GM12878 (cell line): ENCODE measurements around the gene UBA5. TPM values are rescaled to one million over a fixed set of nuclear protein-coding genes. Genes with fewer than 3 reads are reported as not detected.

Source experiments
- ATAC-seq: fragments of 200-7000 bp; cut with Tn5 transposase; 3 replicates; pipeline ENCODE4 v1.9.1; 2020; ENCODE audit warnings: mild to moderate bottlenecking, moderate library complexity
- BruUV-seq: library from RNA; stranded (reverse); fragments of 400-500 nt; replicated peaks from 2 replicates; lab custom pipeline; 2021; lab: Mats Ljungman, UMichigan
- CTCF ChIA-PET: fragments of 300-600 bp; sonication (Branson Sonifier 250); formaldehyde crosslinking; extraction: SDS; loops from one replicate; lab custom pipeline; 2021; ENCODE audit warnings: inconsistent platforms; lab: Yijun Ruan, JAX
- POLR2A ChIA-PET: fragments of 350-600 bp; formaldehyde crosslinking; extraction: SDS; loops from one replicate; lab custom pipeline; 2021; ENCODE audit warnings: inconsistent platforms; lab: Charles Lee
- RAD21 ChIA-PET: fragments of 300-600 bp; sonication (Branson Sonifier 250); formaldehyde crosslinking; loops from one replicate; lab custom pipeline; 2023; ENCODE audit warnings: antibody characterized with exemption; ENCODE audit not compliant: unreplicated experiment; lab: Charles Lee
- SMC1A ChIA-PET: fragments of 300-600 bp; sonication (Branson Sonifier 250); formaldehyde crosslinking; loops from one replicate; lab custom pipeline; 2023; ENCODE audit not compliant: unreplicated experiment, uncharacterized antibody; lab: Charles Lee
- DNase-seq: peaks from one replicate; pipeline ENCODE4 v3.0.0-alpha.2; 2011; ENCODE audit warnings: low read depth, low spot score
- FAIRE-seq: peaks from 3 replicates; lab custom pipeline; 2011; peaks lifted over from hg19 to GRCh38; lab: Jason Lieb, UNC
- H2AFZ ChIP-seq: 2 replicates; pipeline ENCODE4 v1.6.0; 2011; ENCODE audit warnings: low read depth, low read length, control low read depth; ENCODE audit not compliant: control insufficient read depth
- H3K27ac ChIP-seq: 2 replicates; pipeline ENCODE4 v1.5.1; 2011; ENCODE audit warnings: control low read depth; ENCODE audit not compliant: control insufficient read depth, insufficient read depth
- H3K27me3 ChIP-seq, 2 experiments: replicated peaks in 1 of 2; 2 replicates each; pipeline versions ENCODE4 v1.6.0 to v1.6.1; 2011; ENCODE audit warnings: low read length in 1 of 2; ENCODE audit not compliant: control insufficient read depth in 2 of 2, insufficient read depth in 2 of 2
- H3K36me3 ChIP-seq, 2 experiments: 2 replicates each; pipeline ENCODE4 v1.5.1; 2011; ENCODE audit warnings: low read length in 1 of 2; ENCODE audit not compliant: control insufficient read depth in 2 of 2, insufficient read depth in 2 of 2
- H3K4me1 ChIP-seq: 2 replicates; pipeline ENCODE4 v1.6.1; 2011; ENCODE audit warnings: mild to moderate bottlenecking, low read length, moderate library complexity, mixed read lengths; ENCODE audit not compliant: control insufficient read depth, insufficient read depth
- H3K4me2 ChIP-seq: 2 replicates; pipeline ENCODE4 v1.6.0; 2011; ENCODE audit warnings: control low read depth; ENCODE audit not compliant: control insufficient read depth, insufficient read depth
- H3K4me3 ChIP-seq: fragments of 200-600 bp; sonication (generic); 2 replicates; pipeline ENCODE4 v1.5.1; 2016
- H3K79me2 ChIP-seq: 2 replicates; pipeline ENCODE4 v1.6.0; 2011; ENCODE audit warnings: low read length; ENCODE audit not compliant: control insufficient read depth, insufficient read depth
- H3K9ac ChIP-seq: 2 replicates; pipeline ENCODE4 v1.8.0; 2011; ENCODE audit warnings: low read length, control low read depth, mixed read lengths; ENCODE audit not compliant: control insufficient read depth, insufficient read depth
- H3K9me3 ChIP-seq: replicated peaks from 3 replicates; pipeline ENCODE4 v1.5.1; 2011; ENCODE audit warnings: mild to moderate bottlenecking, low read length; ENCODE audit not compliant: control insufficient read depth, insufficient read depth
- H4K20me1 ChIP-seq: 2 replicates; pipeline ENCODE4 v1.6.0; 2011; ENCODE audit not compliant: control insufficient read depth, insufficient read depth
- HSF1 ChIP-seq: fragments of 150-350 bp; IDR thresholded peaks from 2 replicates; pipeline ENCODE4 v1.6.1; 2014; ENCODE audit warnings: mild to moderate bottlenecking, low read depth, low read length
- PAX8 ChIP-seq: fragments of 450-650 bp; IDR thresholded peaks from 2 replicates; pipeline ENCODE4 v1.6.1; 2017; ENCODE audit warnings: mild to moderate bottlenecking, moderate library complexity
- POLR2AphosphoS2 ChIP-seq: IDR thresholded peaks from 2 replicates; pipeline ENCODE4 v1.6.1; 2011; ENCODE audit warnings: low read depth, mild to moderate bottlenecking, low read length, improper control_type of control experiment, moderate library complexity
- SMC3 ChIP-seq: IDR thresholded peaks from 2 replicates; pipeline ENCODE4 v1.6.1; 2011; ENCODE audit warnings: low read length, improper control_type of control experiment, borderline replicate concordance
- ZNF24 ChIP-seq: fragments of 450-650 bp; IDR thresholded peaks from 2 replicates; pipeline ENCODE4 v1.6.1; 2017; ENCODE audit warnings: antibody characterized with exemption, mild to moderate bottlenecking
- WGBS: methylation state at CpG from one replicate; pipeline ENCODE4 v1.1.6; 2016; ENCODE audit warnings: low lambda C conversion rate; ENCODE audit not compliant: insufficient replicate concordance, insufficient coverage; ENCODE audit errors: missing lambda C conversion rate; 5-methylcytosine and 5-hydroxymethylcytosine counted together
- in situ Hi-C: fragments of 300-500 bp; cut with MboI; formaldehyde crosslinking; loops from 9 replicates; pipeline ENCODE4 v1.14.3; 2018; ENCODE audit warnings: mixed read lengths
- intact Hi-C: fragments of 100-400 bp; cut with micrococcal nuclease; formaldehyde crosslinking; loops from one replicate; pipeline ENCODE4 v1.14.2; 2022; ENCODE audit not compliant: unreplicated experiment
- polyA plus RNA-seq, 11 experiments: library from polyadenylated mRNA; depleted of rRNA in 4 of 11; unstranded in 6 of 11; stranded (reverse) in 5 of 11; fragments of >200 nt; fragmentation: Nextera tagmentation in 4 of 11; fragmentation: Illumina TruSeq in 1 of 11; extraction: Ambion mirVana in 4 of 11; extraction: Trizol in 1 of 11; gene quantifications; 1 replicate in 1 of 11; 2 replicates in 10 of 11; pipeline versions ENCODE4 v1.2.1 to v1.2.3, GENCODE V29; 2011 to 2016; ENCODE audit warnings: inconsistent platforms in 2 of 11, missing spikeins in 2 of 11, low read depth in 1 of 11
- total RNA-seq, 4 experiments: library from RNA; depleted of rRNA in 3 of 4; stranded (reverse); fragments of >200 nt in 3 of 4; fragmentation: Illumina TruSeq in 1 of 4; extraction: Trizol in 1 of 4; gene quantifications; 2 replicates each; pipeline versions ENCODE4 v1.2.1 to v1.2.3, GENCODE V29; 2013 to 2021
- TF ChIP-seq, protein P1 (sequence below): fragments of 450-650 bp; IDR thresholded peaks from 2 replicates; pipeline ENCODE4 v1.6.1; 2017; ENCODE audit warnings: borderline replicate concordance
- TF ChIP-seq, protein P2 (sequence below): fragments of 450-650 bp; IDR thresholded peaks from 2 replicates; pipeline ENCODE4 v1.6.1; 2017; ENCODE audit warnings: mild to moderate bottlenecking, moderate library complexity
- TF ChIP-seq, protein P3 (sequence below): IDR thresholded peaks from 2 replicates; pipeline ENCODE4 v1.6.1; 2011; ENCODE audit warnings: low read depth, mild to moderate bottlenecking, low read length, moderate library complexity, borderline replicate concordance; ENCODE audit errors: extremely low read depth
- TF ChIP-seq, protein P4 (sequence below): fragments of 450-650 bp; formaldehyde crosslinking; IDR thresholded peaks from 2 replicates; pipeline ENCODE4 v1.5.0; 2022; ENCODE audit warnings: mild to moderate bottlenecking, missing genetic modification characterization

The UBA5 gene
- total and polyA plus RNA-seq, 10 of the 15 experiments (the other 5 are each of a cell fraction or from before 2014, with no cell fraction given): 10.2 to 62.1 (median 43.8) TPM

DNA sequence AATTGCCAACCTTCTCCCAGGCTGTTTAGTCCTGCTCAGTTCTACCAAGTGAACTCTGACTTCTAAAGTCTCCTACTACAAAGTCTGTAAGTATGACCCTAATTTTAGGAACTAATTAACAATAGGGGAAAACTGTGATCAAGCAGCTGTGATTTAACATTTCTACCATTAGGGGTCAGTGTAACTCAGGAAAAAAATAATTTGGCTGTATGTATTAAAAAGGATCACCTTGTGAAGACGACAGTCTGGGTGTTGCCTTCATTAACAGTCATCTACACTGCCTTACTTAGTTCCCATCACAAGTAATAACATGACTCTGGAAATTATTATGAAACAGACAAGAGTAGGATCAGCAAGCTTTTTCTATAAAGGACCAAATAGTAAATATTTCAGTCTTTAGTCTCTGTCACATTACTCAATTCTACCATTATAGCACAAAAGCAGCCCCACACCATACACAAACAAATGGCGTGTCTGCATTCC, 66.3 kb downstream of the UBA5 start:
- H4K20me1 ChIP-seq: no peaks in the 10 kb centered on the region
- no peak for ATAC-seq
- TF ChIP-seq PAX8: no peak
- TF ChIP-seq, protein P1, sequence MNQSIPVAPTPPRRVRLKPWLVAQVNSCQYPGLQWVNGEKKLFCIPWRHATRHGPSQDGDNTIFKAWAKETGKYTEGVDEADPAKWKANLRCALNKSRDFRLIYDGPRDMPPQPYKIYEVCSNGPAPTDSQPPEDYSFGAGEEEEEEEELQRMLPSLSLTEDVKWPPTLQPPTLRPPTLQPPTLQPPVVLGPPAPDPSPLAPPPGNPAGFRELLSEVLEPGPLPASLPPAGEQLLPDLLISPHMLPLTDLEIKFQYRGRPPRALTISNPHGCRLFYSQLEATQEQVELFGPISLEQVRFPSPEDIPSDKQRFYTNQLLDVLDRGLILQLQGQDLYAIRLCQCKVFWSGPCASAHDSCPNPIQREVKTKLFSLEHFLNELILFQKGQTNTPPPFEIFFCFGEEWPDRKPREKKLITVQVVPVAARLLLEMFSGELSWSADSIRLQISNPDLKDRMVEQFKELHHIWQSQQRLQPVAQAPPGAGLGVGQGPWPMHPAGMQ: no peak
- TF ChIP-seq, protein P2, sequence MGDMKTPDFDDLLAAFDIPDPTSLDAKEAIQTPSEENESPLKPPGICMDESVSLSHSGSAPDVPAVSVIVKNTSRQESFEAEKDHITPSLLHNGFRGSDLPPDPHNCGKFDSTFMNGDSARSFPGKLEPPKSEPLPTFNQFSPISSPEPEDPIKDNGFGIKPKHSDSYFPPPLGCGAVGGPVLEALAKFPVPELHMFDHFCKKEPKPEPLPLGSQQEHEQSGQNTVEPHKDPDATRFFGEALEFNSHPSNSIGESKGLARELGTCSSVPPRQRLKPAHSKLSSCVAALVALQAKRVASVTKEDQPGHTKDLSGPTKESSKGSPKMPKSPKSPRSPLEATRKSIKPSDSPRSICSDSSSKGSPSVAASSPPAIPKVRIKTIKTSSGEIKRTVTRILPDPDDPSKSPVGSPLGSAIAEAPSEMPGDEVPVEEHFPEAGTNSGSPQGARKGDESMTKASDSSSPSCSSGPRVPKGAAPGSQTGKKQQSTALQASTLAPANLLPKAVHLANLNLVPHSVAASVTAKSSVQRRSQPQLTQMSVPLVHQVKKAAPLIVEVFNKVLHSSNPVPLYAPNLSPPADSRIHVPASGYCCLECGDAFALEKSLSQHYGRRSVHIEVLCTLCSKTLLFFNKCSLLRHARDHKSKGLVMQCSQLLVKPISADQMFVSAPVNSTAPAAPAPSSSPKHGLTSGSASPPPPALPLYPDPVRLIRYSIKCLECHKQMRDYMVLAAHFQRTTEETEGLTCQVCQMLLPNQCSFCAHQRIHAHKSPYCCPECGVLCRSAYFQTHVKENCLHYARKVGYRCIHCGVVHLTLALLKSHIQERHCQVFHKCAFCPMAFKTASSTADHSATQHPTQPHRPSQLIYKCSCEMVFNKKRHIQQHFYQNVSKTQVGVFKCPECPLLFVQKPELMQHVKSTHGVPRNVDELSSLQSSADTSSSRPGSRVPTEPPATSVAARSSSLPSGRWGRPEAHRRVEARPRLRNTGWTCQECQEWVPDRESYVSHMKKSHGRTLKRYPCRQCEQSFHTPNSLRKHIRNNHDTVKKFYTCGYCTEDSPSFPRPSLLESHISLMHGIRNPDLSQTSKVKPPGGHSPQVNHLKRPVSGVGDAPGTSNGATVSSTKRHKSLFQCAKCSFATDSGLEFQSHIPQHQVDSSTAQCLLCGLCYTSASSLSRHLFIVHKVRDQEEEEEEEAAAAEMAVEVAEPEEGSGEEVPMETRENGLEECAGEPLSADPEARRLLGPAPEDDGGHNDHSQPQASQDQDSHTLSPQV: 0 out of 2 replicates have a peak, but pooled peaks have one; percentile 39
- TF ChIP-seq HSF1: no peak
- TF ChIP-seq, protein P3, sequence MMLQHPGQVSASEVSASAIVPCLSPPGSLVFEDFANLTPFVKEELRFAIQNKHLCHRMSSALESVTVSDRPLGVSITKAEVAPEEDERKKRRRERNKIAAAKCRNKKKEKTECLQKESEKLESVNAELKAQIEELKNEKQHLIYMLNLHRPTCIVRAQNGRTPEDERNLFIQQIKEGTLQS: no peak
- TF ChIP-seq POLR2AphosphoS2: no peak
- TF ChIP-seq ZNF24: no peak
- TF ChIP-seq, protein P4, sequence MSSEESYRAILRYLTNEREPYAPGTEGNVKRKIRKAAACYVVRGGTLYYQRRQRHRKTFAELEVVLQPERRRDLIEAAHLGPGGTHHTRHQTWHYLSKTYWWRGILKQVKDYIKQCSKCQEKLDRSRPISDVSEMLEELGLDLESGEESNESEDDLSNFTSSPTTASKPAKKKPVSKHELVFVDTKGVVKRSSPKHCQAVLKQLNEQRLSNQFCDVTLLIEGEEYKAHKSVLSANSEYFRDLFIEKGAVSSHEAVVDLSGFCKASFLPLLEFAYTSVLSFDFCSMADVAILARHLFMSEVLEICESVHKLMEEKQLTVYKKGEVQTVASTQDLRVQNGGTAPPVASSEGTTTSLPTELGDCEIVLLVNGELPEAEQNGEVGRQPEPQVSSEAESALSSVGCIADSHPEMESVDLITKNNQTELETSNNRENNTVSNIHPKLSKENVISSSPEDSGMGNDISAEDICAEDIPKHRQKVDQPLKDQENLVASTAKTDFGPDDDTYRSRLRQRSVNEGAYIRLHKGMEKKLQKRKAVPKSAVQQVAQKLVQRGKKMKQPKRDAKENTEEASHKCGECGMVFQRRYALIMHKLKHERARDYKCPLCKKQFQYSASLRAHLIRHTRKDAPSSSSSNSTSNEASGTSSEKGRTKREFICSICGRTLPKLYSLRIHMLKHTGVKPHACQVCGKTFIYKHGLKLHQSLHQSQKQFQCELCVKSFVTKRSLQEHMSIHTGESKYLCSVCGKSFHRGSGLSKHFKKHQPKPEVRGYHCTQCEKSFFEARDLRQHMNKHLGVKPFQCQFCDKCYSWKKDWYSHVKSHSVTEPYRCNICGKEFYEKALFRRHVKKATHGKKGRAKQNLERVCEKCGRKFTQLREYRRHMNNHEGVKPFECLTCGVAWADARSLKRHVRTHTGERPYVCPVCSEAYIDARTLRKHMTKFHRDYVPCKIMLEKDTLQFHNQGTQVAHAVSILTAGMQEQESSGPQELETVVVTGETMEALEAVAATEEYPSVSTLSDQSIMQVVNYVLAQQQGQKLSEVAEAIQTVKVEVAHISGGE (CRISPR knock-in tag): no peak
- TF ChIP-seq SMC3: peak; percentile 46; the same call in 1 of the 2 replicates

More for the DNA sequence above, 66.3 kb downstream of the UBA5 start:
- Histone ChIP-seq H3K79me2 (peaks cover 3% of the 10 kb centered on the region), H3K27ac (no peak overlapping the region), H3K9me3 (no peaks in the 10 kb centered on the region), H3K4me1 (no peaks in the 10 kb centered on the region), H3K9ac (no peak overlapping the region), H3K36me3 (no peaks in the 10 kb centered on the region), H2AFZ (no peak overlapping the region), H3K27me3 (no peaks in the 10 kb centered on the region; a peak in 1 of 4 replicates), H3K4me2 (no peak overlapping the region), H3K4me3 (no peak overlapping the region)
- BruUV-seq: no TSS peak
- in situ Hi-C loops (loop anchor here (5.0 to 25.0 kb wide), 2 partner anchors 696 to 1486 kb away; no protein-coding TSS in a partner anchor), intact Hi-C loops (loop anchor here (1.0 to 10.0 kb wide), 7 partner anchors 314 to 1488 kb away; partner anchors contain the start of gene CDV3)
- POLR2A ChIA-PET: no interaction called here
- FAIRE-seq (peak; percentile 23), DNase-seq (no peak)
- CTCF ChIA-PET: interaction anchor here (0.7 to 4.1 kb wide), 27 partner anchors 10 to 1764 kb away, joined by 3 to 43 read pairs (median 4); partner anchors contain the start of gene BFSP2
- SMC1A ChIA-PET: interaction anchor here (0.7 to 2.2 kb wide), 10 partner anchors 9 to 1202 kb away, joined by 3 to 9 read pairs (median 3); no protein-coding TSS in a partner anchor
- WGBS: 4% methylated on average over 2 of the region's 2 CpGs
- RAD21 ChIA-PET: interaction anchor here (0.7 to 1.8 kb wide), 7 partner anchors 11 to 656 kb away, joined by 3 to 7 read pairs (median 5); partner anchors contain the start of gene ACAD11
